Hepatocyte (in vitro differentiated cells): Measurements from ENCODE around the gene ANKRD44. TPM values are rescaled to one million over a fixed set of nuclear protein-coding genes. Genes with fewer than 3 reads are reported as not detected.

Experiments used
- DNase-seq: peaks from one replicate; pipeline ENCODE4 v3.0.0-alpha.2; 2016; ENCODE audit warnings: low spot score
- H2AFZ ChIP-seq: fragments of 200-600 bp; sonication (generic); 2 replicates; pipeline ENCODE4 v1.6.0; 2016; ENCODE audit warnings: antibody characterized with exemption, mild to moderate bottlenecking
- H3K27ac ChIP-seq: fragments of 200-600 bp; sonication (generic); 2 replicates; pipeline ENCODE4 v1.5.1; 2016; ENCODE audit warnings: mild to moderate bottlenecking
- H3K27me3 ChIP-seq: fragments of 200-600 bp; sonication (generic); 2 replicates; pipeline ENCODE4 v1.6.1; 2016
- H3K36me3 ChIP-seq: fragments of 200-600 bp; sonication (generic); replicated peaks from 2 replicates; pipeline ENCODE4 v1.5.1; 2016; ENCODE audit warnings: low read depth; ENCODE audit not compliant: insufficient read depth
- H3K4me1 ChIP-seq: fragments of 200-600 bp; sonication (generic); 2 replicates; pipeline ENCODE4 v1.5.1; 2016; ENCODE audit warnings: mild to moderate bottlenecking, moderate library complexity; ENCODE audit not compliant: insufficient read depth
- H3K4me2 ChIP-seq: fragments of 200-600 bp; sonication (generic); 2 replicates; pipeline ENCODE4 v1.6.0; 2016
- H3K4me3 ChIP-seq: fragments of 200-600 bp; sonication (generic); 2 replicates; pipeline ENCODE4 v1.5.1; 2016; ENCODE audit warnings: mild to moderate bottlenecking
- H3K79me2 ChIP-seq: fragments of 200-600 bp; sonication (generic); 2 replicates; pipeline ENCODE4 v1.6.0; 2017; ENCODE audit warnings: mild to moderate bottlenecking
- H3K9me2 ChIP-seq: fragments of 200-600 bp; sonication (generic); replicated peaks from 2 replicates; pipeline ENCODE4 v1.6.0; 2017; ENCODE audit warnings: mild to moderate bottlenecking; ENCODE audit not compliant: insufficient read depth
- H3K9me3 ChIP-seq: fragments of 200-600 bp; sonication (generic); 2 replicates; pipeline ENCODE4 v1.5.1; 2016; ENCODE audit warnings: low read depth, mild to moderate bottlenecking
- H4K20me1 ChIP-seq: fragments of 200-600 bp; sonication (generic); 2 replicates; pipeline ENCODE4 v1.6.0; 2016; ENCODE audit warnings: mild to moderate bottlenecking; ENCODE audit not compliant: insufficient read depth, poor library complexity, severe bottlenecking
- EZH2 ChIP-seq: fragments of 200-600 bp; sonication (generic); IDR thresholded peaks from 2 replicates; pipeline ENCODE4 v1.6.1; 2016; ENCODE audit warnings: antibody characterized with exemption, mild to moderate bottlenecking, borderline replicate concordance
- EZH2phosphoT487 ChIP-seq: fragments of 200-600 bp; sonication (generic); IDR thresholded peaks from one replicate; pipeline ENCODE4 v1.6.1; 2018; ENCODE audit warnings: antibody characterized with exemption, mild to moderate bottlenecking, low read depth, moderate library complexity; ENCODE audit not compliant: unreplicated experiment, severe bottlenecking
- WGBS: methylation state at CpG from one replicate; pipeline ENCODE4 v1.1.6; 2016; ENCODE audit warnings: low lambda C conversion rate; ENCODE audit errors: missing lambda C conversion rate; 5-methylcytosine and 5-hydroxymethylcytosine counted together
- polyA plus RNA-seq: library from polyadenylated mRNA; unstranded; fragments of >200 nt; fragmentation: Nextera tagmentation; extraction: Ambion mirVana; gene quantifications from 2 replicates; pipeline ENCODE4 v1.2.1, GENCODE V29; 2016
- total RNA-seq: library from RNA; depleted of rRNA; stranded (reverse); fragments of >200 nt; gene quantifications from 2 replicates; pipeline ENCODE4 v1.2.3, GENCODE V29; 2014
- TF ChIP-seq, protein P1 (sequence below): fragments of 200-600 bp; sonication (generic); IDR thresholded peaks from 2 replicates; pipeline ENCODE4 v1.5.1; 2016; ENCODE audit warnings: antibody characterized with exemption, mild to moderate bottlenecking; ENCODE audit not compliant: poor library complexity

Gene ANKRD44
- total and polyA plus RNA-seq, 2 experiments from 2014 or later, result 5.9 to 9.1 TPM

DNA sequence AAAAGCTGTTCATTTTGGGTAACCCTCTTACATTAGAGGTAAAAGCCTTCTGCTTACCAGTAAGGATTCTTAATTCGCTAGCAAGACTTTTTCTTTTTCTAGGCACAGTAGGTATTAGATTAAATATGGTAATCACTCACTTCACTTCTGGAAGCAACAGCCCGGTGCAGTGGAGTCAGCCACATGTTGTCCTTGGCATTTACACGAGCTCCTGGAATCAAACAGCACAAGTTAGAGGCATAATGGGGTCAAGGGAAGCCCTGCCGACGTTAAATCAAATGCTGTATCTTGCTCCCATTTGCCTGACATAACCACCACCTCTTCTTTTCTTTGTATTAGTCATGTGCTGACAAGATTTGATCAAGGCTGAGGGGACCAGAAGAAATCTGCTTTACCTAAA is 174.1 kb downstream of the ANKRD44 start:
- H4K20me1 ChIP-seq, result no peaks in the 10 kb centered on the region
- H3K27ac ChIP-seq, result no peak overlapping the region
- H3K9me2 ChIP-seq, result no peaks in the 10 kb centered on the region
- no peak overlapping the region for H2AFZ ChIP-seq
- no peaks in the 10 kb centered on the region for H3K4me1 ChIP-seq
- H3K4me2 ChIP-seq, result no peak overlapping the region
- H3K9me3 ChIP-seq, result no peaks in the 10 kb centered on the region
- TF ChIP-seq EZH2 (no peak), EZH2phosphoT487 (no peak)
- TF ChIP-seq, protein P1, sequence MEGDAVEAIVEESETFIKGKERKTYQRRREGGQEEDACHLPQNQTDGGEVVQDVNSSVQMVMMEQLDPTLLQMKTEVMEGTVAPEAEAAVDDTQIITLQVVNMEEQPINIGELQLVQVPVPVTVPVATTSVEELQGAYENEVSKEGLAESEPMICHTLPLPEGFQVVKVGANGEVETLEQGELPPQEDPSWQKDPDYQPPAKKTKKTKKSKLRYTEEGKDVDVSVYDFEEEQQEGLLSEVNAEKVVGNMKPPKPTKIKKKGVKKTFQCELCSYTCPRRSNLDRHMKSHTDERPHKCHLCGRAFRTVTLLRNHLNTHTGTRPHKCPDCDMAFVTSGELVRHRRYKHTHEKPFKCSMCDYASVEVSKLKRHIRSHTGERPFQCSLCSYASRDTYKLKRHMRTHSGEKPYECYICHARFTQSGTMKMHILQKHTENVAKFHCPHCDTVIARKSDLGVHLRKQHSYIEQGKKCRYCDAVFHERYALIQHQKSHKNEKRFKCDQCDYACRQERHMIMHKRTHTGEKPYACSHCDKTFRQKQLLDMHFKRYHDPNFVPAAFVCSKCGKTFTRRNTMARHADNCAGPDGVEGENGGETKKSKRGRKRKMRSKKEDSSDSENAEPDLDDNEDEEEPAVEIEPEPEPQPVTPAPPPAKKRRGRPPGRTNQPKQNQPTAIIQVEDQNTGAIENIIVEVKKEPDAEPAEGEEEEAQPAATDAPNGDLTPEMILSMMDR, result no peak
- H3K4me3 ChIP-seq, result no peak overlapping the region
- no peaks in the 10 kb centered on the region for H3K79me2 ChIP-seq
- H3K36me3 ChIP-seq, result no peaks in the 10 kb centered on the region
- no peaks in the 10 kb centered on the region for H3K27me3 ChIP-seq
- no peak for DNase-seq
- 61% methylated on average over 5 of the region's 5 CpGs for WGBS

DNA sequence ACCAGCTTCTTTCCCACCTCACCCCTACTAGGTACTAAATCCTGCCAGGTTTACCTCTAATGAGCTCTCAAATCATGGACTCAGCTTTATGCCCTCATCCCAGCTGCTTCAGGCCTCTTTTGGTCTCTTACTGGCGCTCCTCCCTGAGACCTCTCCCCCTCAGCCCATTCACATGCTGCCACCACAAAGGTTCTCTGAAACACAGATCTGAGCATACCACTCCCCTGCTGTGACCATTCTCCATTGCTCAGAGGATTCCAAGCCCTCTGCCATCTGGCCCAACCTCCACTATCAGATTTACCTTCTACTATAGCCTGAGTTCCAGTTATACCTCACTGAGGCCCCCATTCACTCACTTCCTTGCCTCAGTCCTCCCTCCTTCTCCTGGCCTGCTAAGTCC is 174.8 kb downstream of the ANKRD44 start:
- no peak for TF ChIP-seq EZH2phosphoT487
- no peak for TF ChIP-seq EZH2
- TF ChIP-seq, protein P1, result no peak
- H3K79me2 ChIP-seq, result no peaks in the 10 kb centered on the region

DNA sequence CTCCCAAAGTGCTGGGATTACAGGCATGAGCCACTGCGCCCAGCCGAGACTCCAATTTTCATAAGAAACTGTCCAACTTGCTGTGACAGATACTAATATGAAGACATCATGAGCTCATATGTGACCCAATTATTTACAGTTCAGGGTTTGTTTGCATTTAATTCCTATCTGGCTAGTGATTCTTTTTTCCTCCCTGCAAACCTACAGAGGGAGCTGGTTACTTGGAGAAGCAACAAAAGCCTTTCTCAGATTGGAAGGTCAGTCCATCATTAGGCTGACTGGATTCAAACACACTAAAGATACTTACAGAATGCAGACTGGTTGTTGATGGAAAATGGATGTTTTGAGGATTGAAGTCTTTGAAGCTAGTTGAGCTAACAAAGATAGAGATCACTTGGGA is 176.4 kb downstream of the ANKRD44 start:
- Histone ChIP-seq H3K36me3 (no peaks in the 10 kb centered on the region), H3K9me2 (no peaks in the 10 kb centered on the region), H3K79me2 (no peaks in the 10 kb centered on the region), H2AFZ (no peak overlapping the region), H3K27ac (no peak overlapping the region), H4K20me1 (no peaks in the 10 kb centered on the region), H3K4me3 (no peak overlapping the region), H3K4me1 (no peaks in the 10 kb centered on the region), H3K27me3 (no peaks in the 10 kb centered on the region), H3K9me3 (no peaks in the 10 kb centered on the region), H3K4me2 (no peak overlapping the region)
- WGBS, result 98% methylated on average over 2 of the region's 2 CpGs
- DNase-seq, result no peak
- TF ChIP-seq EZH2, result no peak
- TF ChIP-seq, protein P1, result no peak
- no peak for TF ChIP-seq EZH2phosphoT487

More for the DNA sequence above, 174.8 kb downstream of the ANKRD44 start:
- no peaks in the 10 kb centered on the region for H3K36me3 ChIP-seq
- H4K20me1 ChIP-seq, result no peaks in the 10 kb centered on the region
- H2AFZ ChIP-seq, result no peak overlapping the region
- H3K9me2 ChIP-seq, result no peaks in the 10 kb centered on the region
- no peaks in the 10 kb centered on the region for H3K27me3 ChIP-seq
- no peak overlapping the region for H3K4me3 ChIP-seq
- DNase-seq, result no peak
- no peak overlapping the region for H3K27ac ChIP-seq
- 100% methylated on average over 1 of the region's 1 CpG for WGBS
- H3K9me3 ChIP-seq, result no peaks in the 10 kb centered on the region
- no peak overlapping the region for H3K4me2 ChIP-seq
- no peaks in the 10 kb centered on the region for H3K4me1 ChIP-seq

DNA sequence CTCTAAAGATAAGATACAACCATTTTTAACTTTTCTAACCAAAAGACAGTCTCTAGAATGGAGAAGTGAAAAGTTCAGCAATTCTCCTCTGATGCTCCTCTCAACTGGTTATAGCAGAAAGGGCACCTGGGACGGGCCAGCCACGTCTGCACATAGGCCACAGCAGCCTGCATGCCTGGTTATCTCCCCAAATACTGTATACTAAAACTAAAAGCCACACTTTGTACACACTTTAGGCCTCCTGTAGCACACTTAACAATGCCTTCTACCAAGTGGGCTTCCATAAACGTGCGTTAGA is 179.1 kb downstream of the ANKRD44 start:
- Histone ChIP-seq H3K36me3 (no peaks in the 10 kb centered on the region), H3K9me3 (no peaks in the 10 kb centered on the region), H3K9me2 (no peaks in the 10 kb centered on the region), H4K20me1 (no peaks in the 10 kb centered on the region), H3K4me3 (no peak overlapping the region), H3K79me2 (no peaks in the 10 kb centered on the region), H3K27ac (no peak overlapping the region), H3K4me2 (no peak overlapping the region), H2AFZ (no peak overlapping the region), H3K27me3 (no peaks in the 10 kb centered on the region), H3K4me1 (no peaks in the 10 kb centered on the region)
- no peak for DNase-seq
- TF ChIP-seq EZH2, result no peak
- TF ChIP-seq, protein P1, result no peak
- TF ChIP-seq EZH2phosphoT487, result no peak
- 80% methylated on average over 4 of the region's 4 CpGs for WGBS
